ENCODE measurements around the gene RAB11FIP3. TPM values are rescaled to one million over a fixed set of nuclear protein-coding genes. Genes with fewer than 3 reads are reported as not detected.

The RAB11FIP3 gene
- total RNA-seq, 1 donor: 25.3 TPM

- H2AFZ ChIP-seq (ENCODE audit: low read length): no peak overlapping the region
- no peak overlapping the region for H3K4me3 ChIP-seq (ENCODE audit: insufficient read depth, low read length)
- no peaks in the 10 kb centered on the region for H3K79me2 ChIP-seq (ENCODE audit: insufficient read depth, low read length)
- H3K27me3 ChIP-seq (ENCODE audit: insufficient read depth, low read length): no peaks in the 10 kb centered on the region
- no peaks in the 10 kb centered on the region for H3K9me3 ChIP-seq (ENCODE audit: low read depth, low read length)
- no peak overlapping the region for H3K27ac ChIP-seq (ENCODE audit: low read depth, low read length)
- H3K36me3 ChIP-seq (ENCODE audit: insufficient read depth, low read length): peaks cover 20% of the 10 kb centered on the region
- no peaks in the 10 kb centered on the region for H3K4me1 ChIP-seq (ENCODE audit: insufficient read depth, low read length)
- no peaks in the 10 kb centered on the region for H4K20me1 ChIP-seq (ENCODE audit: insufficient read depth, low read length)
- H3K4me2 ChIP-seq (ENCODE audit: insufficient read depth, low read length): no peak overlapping the region
- TF ChIP-seq CTCF (IDR thresholded peaks at IDR 0.05; ENCODE audit: extremely low read depth, low read depth, low read length): peak; percentile 42
- DNase-seq (ENCODE audit: insufficient read length, low spot score, missing footprints): peak; percentile 94
Measured at GRCh38 chr16:495127-495748, 69.8 kb downstream of the RAB11FIP3 start.

- H2AFZ ChIP-seq (ENCODE audit: low read length): no peak overlapping the region
- H3K27me3 ChIP-seq (ENCODE audit: insufficient read depth, low read length): no peaks in the 10 kb centered on the region
- H3K79me2 ChIP-seq (ENCODE audit: insufficient read depth, low read length): no peaks in the 10 kb centered on the region
- H3K9me3 ChIP-seq (ENCODE audit: low read depth, low read length): no peaks in the 10 kb centered on the region
- H4K20me1 ChIP-seq (ENCODE audit: insufficient read depth, low read length): no peaks in the 10 kb centered on the region
- H3K27ac ChIP-seq (ENCODE audit: low read depth, low read length): no peak overlapping the region
- no peak overlapping the region for H3K4me2 ChIP-seq (ENCODE audit: insufficient read depth, low read length)
- H3K36me3 ChIP-seq (ENCODE audit: insufficient read depth, low read length): peaks cover 12% of the 10 kb centered on the region
- TF ChIP-seq CTCF (IDR thresholded peaks at IDR 0.05; ENCODE audit: extremely low read depth, low read depth, low read length): no peak
- no peaks in the 10 kb centered on the region for H3K4me1 ChIP-seq (ENCODE audit: insufficient read depth, low read length)
- H3K4me3 ChIP-seq (ENCODE audit: insufficient read depth, low read length): no peak overlapping the region
- peak; percentile 59 for DNase-seq (ENCODE audit: insufficient read length, low spot score, missing footprints)
Measured at GRCh38 chr16:496097-496886, 70.8 kb downstream of the RAB11FIP3 start.

- no peak overlapping the region for H3K4me3 ChIP-seq (ENCODE audit: insufficient read depth, low read length)
- no peak overlapping the region for H3K4me2 ChIP-seq (ENCODE audit: insufficient read depth, low read length)
- no peak overlapping the region for H3K27ac ChIP-seq (ENCODE audit: low read depth, low read length)
- H3K9me3 ChIP-seq (ENCODE audit: low read depth, low read length): no peaks in the 10 kb centered on the region
- no peaks in the 10 kb centered on the region for H3K79me2 ChIP-seq (ENCODE audit: insufficient read depth, low read length)
- H3K36me3 ChIP-seq (ENCODE audit: insufficient read depth, low read length): peaks cover 9% of the 10 kb centered on the region
- no peak overlapping the region for H2AFZ ChIP-seq (ENCODE audit: low read length)
- H4K20me1 ChIP-seq (ENCODE audit: insufficient read depth, low read length): no peaks in the 10 kb centered on the region
- no peak for TF ChIP-seq CTCF (IDR thresholded peaks at IDR 0.05; ENCODE audit: extremely low read depth, low read depth, low read length)
- H3K4me1 ChIP-seq (ENCODE audit: insufficient read depth, low read length): no peaks in the 10 kb centered on the region
- H3K27me3 ChIP-seq (ENCODE audit: insufficient read depth, low read length): no peaks in the 10 kb centered on the region
- peak; percentile 85 for DNase-seq (ENCODE audit: insufficient read length, low spot score, missing footprints)
Measured at GRCh38 chr16:497258-497657, 71.8 kb downstream of the RAB11FIP3 start.

GRCh38 chr16:499924-500323 lies 74.5 kb downstream of the RAB11FIP3 start:
- no peak for TF ChIP-seq CTCF (IDR thresholded peaks at IDR 0.05; ENCODE audit: extremely low read depth, low read depth, low read length)
- Histone ChIP-seq H2AFZ (ENCODE audit: low read length) (no peak overlapping the region), H4K20me1 (ENCODE audit: insufficient read depth, low read length) (no peaks in the 10 kb centered on the region), H3K36me3 (ENCODE audit: insufficient read depth, low read length) (peaks cover 9% of the 10 kb centered on the region), H3K4me3 (ENCODE audit: insufficient read depth, low read length) (no peak overlapping the region), H3K9me3 (ENCODE audit: low read depth, low read length) (no peaks in the 10 kb centered on the region), H3K4me2 (ENCODE audit: insufficient read depth, low read length) (no peak overlapping the region), H3K27me3 (ENCODE audit: insufficient read depth, low read length) (no peaks in the 10 kb centered on the region), H3K4me1 (ENCODE audit: insufficient read depth, low read length) (no peaks in the 10 kb centered on the region), H3K79me2 (ENCODE audit: insufficient read depth, low read length) (no peaks in the 10 kb centered on the region), H3K27ac (ENCODE audit: low read depth, low read length) (no peak overlapping the region)
- DNase-seq (ENCODE audit: insufficient read length, low spot score, missing footprints): peak; percentile 72

All from osteoblast (primary cell).